Stomach (tissue), 4 donors: ENCODE measurements around the gene ATXN1.

Source experiments
- POLR2A ChIP-seq, 4 donors: fragments of 450-650 bp; IDR thresholded peaks; one replicate each; pipeline ENCODE4 v1.6.1; 2016; ENCODE audit warnings: antibody characterized with exemption in 4 of 4, control low read depth in 2 of 4, mild to moderate bottlenecking in 1 of 4, moderate library complexity in 1 of 4
- TF ChIP-seq, protein P1 (sequence below), 7 experiments: fragments of 450-650 bp in 4 of 7; fragments of 200-600 bp in 3 of 7; sonication (generic) in 3 of 7; IDR thresholded peaks; one replicate each; pipeline ENCODE4 v1.5.1; 2016 to 2019; ENCODE audit warnings: antibody characterized with exemption in 7 of 7, control low read depth in 2 of 7, mild to moderate bottlenecking in 1 of 7

DNA sequence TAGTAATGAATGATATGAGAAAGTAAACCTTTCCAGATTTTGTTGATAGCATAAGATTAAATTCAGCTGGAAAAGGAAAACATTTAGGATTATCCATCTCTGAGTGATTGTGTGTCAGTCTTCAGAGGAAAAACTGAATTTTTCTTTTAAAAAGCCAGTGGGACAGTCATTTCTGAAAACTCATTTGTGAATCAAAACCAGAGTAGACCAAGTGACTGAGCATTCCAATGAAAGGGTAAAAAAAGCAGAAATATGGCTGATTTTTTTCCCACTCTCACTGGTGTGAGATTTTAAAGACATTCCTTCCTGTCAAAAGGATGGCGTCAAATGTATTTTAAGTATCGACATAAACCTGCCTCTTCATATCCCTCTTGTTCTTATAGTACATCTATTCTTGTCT, 308.9 kb downstream of the ATXN1 start:
- TF ChIP-seq, protein P1, sequence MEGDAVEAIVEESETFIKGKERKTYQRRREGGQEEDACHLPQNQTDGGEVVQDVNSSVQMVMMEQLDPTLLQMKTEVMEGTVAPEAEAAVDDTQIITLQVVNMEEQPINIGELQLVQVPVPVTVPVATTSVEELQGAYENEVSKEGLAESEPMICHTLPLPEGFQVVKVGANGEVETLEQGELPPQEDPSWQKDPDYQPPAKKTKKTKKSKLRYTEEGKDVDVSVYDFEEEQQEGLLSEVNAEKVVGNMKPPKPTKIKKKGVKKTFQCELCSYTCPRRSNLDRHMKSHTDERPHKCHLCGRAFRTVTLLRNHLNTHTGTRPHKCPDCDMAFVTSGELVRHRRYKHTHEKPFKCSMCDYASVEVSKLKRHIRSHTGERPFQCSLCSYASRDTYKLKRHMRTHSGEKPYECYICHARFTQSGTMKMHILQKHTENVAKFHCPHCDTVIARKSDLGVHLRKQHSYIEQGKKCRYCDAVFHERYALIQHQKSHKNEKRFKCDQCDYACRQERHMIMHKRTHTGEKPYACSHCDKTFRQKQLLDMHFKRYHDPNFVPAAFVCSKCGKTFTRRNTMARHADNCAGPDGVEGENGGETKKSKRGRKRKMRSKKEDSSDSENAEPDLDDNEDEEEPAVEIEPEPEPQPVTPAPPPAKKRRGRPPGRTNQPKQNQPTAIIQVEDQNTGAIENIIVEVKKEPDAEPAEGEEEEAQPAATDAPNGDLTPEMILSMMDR (IDR thresholded peaks at IDR 0.05) = no peak
- TF ChIP-seq POLR2A (IDR thresholded peaks at IDR 0.05) = no peak
